WTC11 (cell line): ENCODE data around the gene ATG9B. TPM values are rescaled to one million over a fixed set of nuclear protein-coding genes. Genes with fewer than 3 reads are reported as not detected.

Experiments used
- ATAC-seq: fragments of 200-7000 bp; cut with Tn5 transposase; 2 replicates; pipeline ENCODE4 v1.10.0; 2021; ENCODE audit warnings: mild to moderate bottlenecking, moderate library complexity
- Bru-seq: library from RNA; stranded (reverse); fragments of 400-500 nt; gene quantifications from one replicate; lab custom pipeline; 2021; lab: Mats Ljungman, UMichigan
- CTCF ChIA-PET: fragments of 300-600 bp; sonication (Branson Sonifier 250); formaldehyde crosslinking; loops from one replicate; lab custom pipeline; 2021; ENCODE audit warnings: antibody characterized with exemption; lab: Charles Lee
- POLR2A ChIA-PET: fragments of 350-600 bp; sonication (Branson Sonifier 250); formaldehyde crosslinking; loops from one replicate; lab custom pipeline; 2021; ENCODE audit warnings: antibody characterized with exemption; lab: Charles Lee
- DNase-seq: peaks from one replicate; pipeline ENCODE4 v3.0.0; 2021; ENCODE audit warnings: low spot score
- H3K27ac Mint-ChIP-seq: 2 replicates; pipeline ENCODE4 v1.8.0; 2021; ENCODE audit warnings: mixed read lengths
- H3K27me3 Mint-ChIP-seq: 2 replicates; pipeline ENCODE4 v1.8.0; 2021; ENCODE audit warnings: low read depth, mild to moderate bottlenecking, moderate library complexity, mixed read lengths
- H3K36me3 Mint-ChIP-seq: 2 replicates; pipeline ENCODE4 v1.8.0; 2021; ENCODE audit warnings: mixed read lengths
- H3K4me1 Mint-ChIP-seq: 2 replicates; pipeline ENCODE4 v1.8.0; 2022; ENCODE audit warnings: mixed read lengths
- H3K4me3 Mint-ChIP-seq: 2 replicates; pipeline ENCODE4 v1.8.0; 2021; ENCODE audit warnings: mild to moderate bottlenecking, moderate library complexity, mixed read lengths
- H3K9me3 Mint-ChIP-seq: 2 replicates; pipeline ENCODE4 v1.8.0; 2021; ENCODE audit warnings: mixed read lengths
- ARID4B ChIP-seq: sonication (generic); formaldehyde crosslinking; IDR thresholded peaks from 2 replicates; pipeline ENCODE4 v1.8.0; 2023; ENCODE audit warnings: missing genetic modification reagents, mild to moderate bottlenecking, borderline replicate concordance
- ATF6 ChIP-seq: sonication (generic); formaldehyde crosslinking; IDR thresholded peaks from 2 replicates; pipeline ENCODE4 v1.8.1; 2023; ENCODE audit warnings: mild to moderate bottlenecking, missing genetic modification reagents
- CBFB ChIP-seq: sonication (generic); formaldehyde crosslinking; IDR thresholded peaks from 2 replicates; pipeline ENCODE4 v1.8.1; 2022; ENCODE audit warnings: mild to moderate bottlenecking, low read depth, missing genetic modification reagents
- CDX4 ChIP-seq: fragments of 250-450 bp; sonication (Bioruptor Pico); IDR thresholded peaks from 2 replicates; pipeline ENCODE4 v1.9.0; 2021; ENCODE audit warnings: moderate library complexity, mild to moderate bottlenecking, inconsistent platforms, borderline replicate concordance
- FOXJ3 ChIP-seq: sonication (generic); formaldehyde crosslinking; IDR thresholded peaks from 2 replicates; pipeline ENCODE4 v1.9.0; 2021; ENCODE audit warnings: missing genetic modification reagents, mild to moderate bottlenecking, borderline replicate concordance
- GABPB1 ChIP-seq: sonication (generic); formaldehyde crosslinking; IDR thresholded peaks from 2 replicates; pipeline ENCODE4 v1.8.1; 2023; ENCODE audit warnings: mild to moderate bottlenecking, missing genetic modification reagents
- MXD4 ChIP-seq: fragments of 250-450 bp; sonication (Bioruptor Pico); IDR thresholded peaks from 2 replicates; pipeline ENCODE4 v1.8.0; 2021; ENCODE audit warnings: mild to moderate bottlenecking, moderate library complexity, borderline replicate concordance
- NR2C2 ChIP-seq: sonication (generic); formaldehyde crosslinking; IDR thresholded peaks from 2 replicates; pipeline ENCODE4 v1.8.0; 2022; ENCODE audit warnings: mild to moderate bottlenecking, missing genetic modification reagents
- NR3C1 ChIP-seq: sonication (generic); formaldehyde crosslinking; conservative IDR thresholded peaks from 2 replicates; pipeline ENCODE4 v1.8.1; 2023; ENCODE audit warnings: low read depth, mild to moderate bottlenecking, missing genetic modification reagents
- PREB ChIP-seq: sonication (generic); formaldehyde crosslinking; IDR thresholded peaks from 2 replicates; pipeline ENCODE4 v1.8.1; 2022; ENCODE audit warnings: mild to moderate bottlenecking, missing genetic modification reagents, moderate library complexity, borderline replicate concordance
- SP1 ChIP-seq: sonication (generic); formaldehyde crosslinking; conservative IDR thresholded peaks from 2 replicates; pipeline ENCODE4 v1.8.1; 2022; ENCODE audit warnings: missing genetic modification reagents
- TCF7 ChIP-seq: sonication (generic); formaldehyde crosslinking; IDR thresholded peaks from 2 replicates; pipeline ENCODE4 v1.8.0; 2022; ENCODE audit warnings: mild to moderate bottlenecking, low read depth, missing genetic modification reagents, moderate library complexity
- ZNF121 ChIP-seq: sonication (generic); formaldehyde crosslinking; IDR thresholded peaks from 2 replicates; pipeline ENCODE4 v1.8.0; 2023; ENCODE audit warnings: missing genetic modification reagents
- ZNF263 ChIP-seq: sonication (generic); formaldehyde crosslinking; IDR thresholded peaks from 2 replicates; pipeline ENCODE4 v1.8.1; 2022; ENCODE audit warnings: low read depth, mild to moderate bottlenecking, moderate library complexity, missing genetic modification reagents
- ZNF317 ChIP-seq: sonication (generic); formaldehyde crosslinking; IDR thresholded peaks from 2 replicates; pipeline ENCODE4 v1.8.1; 2023; ENCODE audit warnings: low read depth, mild to moderate bottlenecking, moderate library complexity, missing genetic modification reagents, borderline replicate concordance
- ZNF416 ChIP-seq: fragments of 250-450 bp; sonication (Bioruptor Pico); IDR thresholded peaks from 2 replicates; pipeline ENCODE4 v1.9.0; 2021; ENCODE audit warnings: mild to moderate bottlenecking, inconsistent platforms
- ZNF512 ChIP-seq: sonication (generic); formaldehyde crosslinking; IDR thresholded peaks from 2 replicates; pipeline ENCODE4 v1.8.1; 2022; ENCODE audit warnings: missing genetic modification reagents, borderline replicate concordance
- long read RNA-seq, 3 experiments: library from RNA in 1 of 3; library from capped mRNA in 1 of 3; library from polyadenylated mRNA in 1 of 3; unstranded in 2 of 3; stranded (forward) in 1 of 3; transcript quantifications; one replicate each; pipeline ENCODE4 v2.0.0, GENCODE V29; 2021
- total RNA-seq: library from RNA; stranded (reverse); gene quantifications from 3 replicates; pipeline ENCODE4 v1.2.3, GENCODE V29; 2021

The ATG9B gene
- total RNA-seq (2.4 to 3.8 TPM (median 2.4 TPM) in 3 replicates), Bru-seq, nascent RNA (percentile 27 among the genes with signal in this experiment)
- long read RNA-seq, experiment 1, partial matches to known transcripts, result 2 of 8 reads
- long read RNA-seq, experiment 1, other reads (novel, unspliced or antisense), result 5 of 8 reads
- long read RNA-seq, experiment 2, partial matches to known transcripts, result 0 of 1 reads
- long read RNA-seq, experiment 2, other reads (novel, unspliced or antisense), result 1 of 1 reads
- long read RNA-seq, experiment 3, partial matches to known transcripts, result 0 of 1 reads
- long read RNA-seq, experiment 3, other reads (novel, unspliced or antisense), result 0 of 1 reads

- Mint-ChIP-seq H3K27me3 (peaks cover 38% of the 10 kb centered on the region), H3K4me3 (no peak within 1 kb of the TSS), H3K36me3 (no peaks in the 10 kb centered on the region), H3K4me1 (peaks cover 39% of the 10 kb centered on the region), H3K27ac (no peak within 1 kb of the TSS), H3K9me3 (no peaks in the 10 kb centered on the region)
- DNase-seq, result no peak
- ChIA-PET POLR2A (no interaction called here), CTCF (interaction anchor here (0.6 to 1.5 kb wide), 4 partner anchors 14 to 425 kb away, joined by 3 to 4 read pairs (median 3); no protein-coding TSS in a partner anchor)
- TF ChIP-seq CDX4 (CRISPR knock-in tag) (no peak), ZNF416 (no peak), ZNF317 (CRISPR knock-in tag) (no peak), GABPB1 (CRISPR knock-in tag) (no peak), ATF6 (CRISPR knock-in tag) (no peak), NR2C2 (CRISPR knock-in tag) (no peak), FOXJ3 (CRISPR knock-in tag) (no peak), ARID4B (CRISPR knock-in tag) (no peak), TCF7 (CRISPR knock-in tag) (no peak), ZNF263 (no peak)
- no peak for ATAC-seq
Observed at GRCh38 chr7:151024435-151025056, at the start of gene ATG9B. ATG9B (minus strand) TSS chr7:151024494; CDS start chr7:151024423, 71 bp downstream.

GRCh38 chr7:151073990-151074389, 49.7 kb upstream of the ATG9B start:
- H3K9me3 Mint-ChIP-seq, result no peaks in the 10 kb centered on the region
- POLR2A ChIA-PET, result no interaction called here
- H3K4me3 Mint-ChIP-seq, result no peak overlapping the region
- TF ChIP-seq NR3C1 (CRISPR knock-in tag) (no peak), MXD4 (CRISPR knock-in tag) (no peak), PREB (CRISPR knock-in tag) (no peak), ZNF512 (CRISPR knock-in tag) (no peak), SP1 (CRISPR knock-in tag) (no peak), ZNF121 (CRISPR knock-in tag) (no peak), CBFB (CRISPR knock-in tag) (no peak)
- TF ChIP-seq, all 79 proteins: peak for 0
- H3K27ac Mint-ChIP-seq, result no peak overlapping the region
- H3K27me3 Mint-ChIP-seq, result no peaks in the 10 kb centered on the region
- ATAC-seq (no peak), DNase-seq (no peak)
- CTCF ChIA-PET, result interaction anchor here (0.9 to 1.3 kb wide), 2 partner anchors 12 kb away, joined by 3 read pairs; no protein-coding TSS in a partner anchor
- peaks cover 34% of the 10 kb centered on the region for H3K36me3 Mint-ChIP-seq
- H3K4me1 Mint-ChIP-seq, result peaks cover 21% of the 10 kb centered on the region
